ENCODE measurements around the gene CTNNAL1.
"Not testable (repeated sequence)": the region's sequence is repeated elsewhere in the genome, so short reads cannot be mapped to it uniquely, and the experiment has no call there.

CTNNAL1 gene

GRCh38 chr9:109012876-109013678 lies at the start of gene CTNNAL1:
Gene CTNNAL1 (minus strand): TSS chr9:109013499. CDS start chr9:109013442, 57 bp downstream.
- peak; percentile 68 to 72 for DNase-seq (ENCODE audit: low read depth in 2 of 2)

GRCh38 chr9:109062543-109062942 lies 49.2 kb upstream of the CTNNAL1 start:
- DNase-seq (ENCODE audit: low read depth in 2 of 2): no peak

GRCh38 chr9:109060191-109060590 lies 46.9 kb upstream of the CTNNAL1 start:
- no peak for DNase-seq (ENCODE audit: low read depth in 2 of 2)

DNA sequence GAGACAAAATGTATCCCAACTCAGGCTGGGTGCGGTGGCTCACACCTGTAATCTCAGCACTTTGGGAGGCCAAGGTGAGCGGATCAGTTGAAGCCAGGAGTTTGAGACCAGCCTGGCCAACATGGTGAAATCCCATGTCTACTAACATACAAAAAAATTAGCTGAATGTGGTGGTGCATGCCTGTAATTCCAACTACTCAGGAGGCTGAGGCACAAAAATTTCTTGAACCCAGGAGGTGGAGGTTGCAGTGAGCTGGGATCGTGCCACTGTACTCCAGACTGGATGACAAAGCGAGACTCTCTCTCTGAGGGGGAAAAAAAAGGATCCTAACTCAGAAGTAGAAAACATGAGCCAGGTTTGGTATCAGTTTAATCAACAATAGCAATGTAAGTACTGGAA lies 39.8 kb upstream of the CTNNAL1 start:
- DNase-seq (ENCODE audit: low read depth in 2 of 2): not testable (repeated sequence)

- DNase-seq (ENCODE audit: low read depth in 2 of 2): no peak
Observed at GRCh38 chr9:109052416-109052815, 39.1 kb upstream of the CTNNAL1 start.

DNA sequence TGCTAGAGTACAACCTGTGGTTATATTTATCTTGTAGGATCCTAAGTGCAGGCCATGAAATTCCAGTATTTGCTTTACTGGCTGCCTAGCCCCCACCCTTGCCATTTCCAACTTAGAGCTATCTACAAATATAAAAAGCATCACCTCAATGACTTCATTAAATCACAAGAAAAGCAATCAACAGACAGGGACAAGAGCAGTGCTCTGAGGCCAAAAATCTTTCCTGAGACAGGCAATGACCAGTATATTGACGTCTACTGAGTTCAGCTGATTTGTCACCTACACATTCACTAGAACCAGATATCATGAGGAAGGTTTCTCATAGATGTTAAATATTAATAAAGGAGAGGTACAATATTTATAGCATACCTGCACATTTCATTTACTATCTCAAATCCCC lies 38.4 kb upstream of the CTNNAL1 start:
- no peak for DNase-seq (ENCODE audit: low read depth in 2 of 2)

GRCh38 chr9:109050444-109050843 lies 37.1 kb upstream of the CTNNAL1 start:
- DNase-seq (ENCODE audit: low read depth in 2 of 2): no peak

DNA sequence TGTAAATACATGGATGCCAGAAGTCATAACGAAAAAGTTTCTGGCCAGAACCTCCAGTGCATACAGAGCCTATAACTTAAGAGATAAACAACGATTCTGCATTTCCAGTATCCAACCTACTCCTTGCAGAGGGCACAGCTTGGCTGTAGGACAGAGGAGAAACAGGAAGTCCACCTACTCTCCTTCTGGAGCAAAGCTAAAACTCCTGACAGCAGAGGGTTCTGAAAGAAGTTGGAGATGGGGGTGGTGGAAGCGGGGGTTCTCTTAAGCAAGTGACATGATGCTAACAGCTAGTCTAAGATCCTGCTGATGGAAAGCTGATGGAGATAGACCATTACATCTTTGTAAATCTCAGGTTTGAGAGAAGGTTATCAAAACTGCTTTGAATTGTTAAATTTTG lies 35.5 kb upstream of the CTNNAL1 start:
- DNase-seq (ENCODE audit: low read depth in 2 of 2): no peak

DNA sequence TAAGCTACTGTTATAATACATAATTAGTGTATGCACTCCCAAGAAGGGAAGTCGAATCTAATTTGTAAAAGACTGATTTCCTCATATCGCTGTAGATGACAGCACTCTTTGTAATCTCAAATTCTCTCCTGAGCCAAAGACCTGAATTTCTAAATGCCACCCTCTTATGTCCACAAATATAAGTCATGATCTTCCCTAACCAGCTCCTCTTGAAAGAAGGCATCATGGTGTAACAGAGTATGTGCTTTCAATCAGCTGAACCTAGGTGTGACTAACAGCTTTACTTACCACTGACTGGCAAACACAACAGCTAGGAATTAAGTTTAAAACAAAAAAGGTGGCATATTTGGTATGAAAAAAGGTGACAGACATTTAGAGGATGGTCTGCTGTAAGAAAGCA lies 34.0 kb upstream of the CTNNAL1 start:
- DNase-seq (ENCODE audit: low read depth in 2 of 2): no peak

GRCh38 chr9:109046346-109046745 lies 33.0 kb upstream of the CTNNAL1 start:
- DNase-seq (ENCODE audit: low read depth in 2 of 2): no peak

GRCh38 chr9:109043578-109043977 lies 30.3 kb upstream of the CTNNAL1 start:
- no peak for DNase-seq (ENCODE audit: low read depth in 2 of 2)

- no peak for DNase-seq (ENCODE audit: low read depth in 2 of 2)
Observed at GRCh38 chr9:109040571-109040970, 27.3 kb upstream of the CTNNAL1 start.

- DNase-seq (ENCODE audit: low read depth in 2 of 2): no peak
Observed at GRCh38 chr9:109039539-109039938, 26.2 kb upstream of the CTNNAL1 start.

DNA sequence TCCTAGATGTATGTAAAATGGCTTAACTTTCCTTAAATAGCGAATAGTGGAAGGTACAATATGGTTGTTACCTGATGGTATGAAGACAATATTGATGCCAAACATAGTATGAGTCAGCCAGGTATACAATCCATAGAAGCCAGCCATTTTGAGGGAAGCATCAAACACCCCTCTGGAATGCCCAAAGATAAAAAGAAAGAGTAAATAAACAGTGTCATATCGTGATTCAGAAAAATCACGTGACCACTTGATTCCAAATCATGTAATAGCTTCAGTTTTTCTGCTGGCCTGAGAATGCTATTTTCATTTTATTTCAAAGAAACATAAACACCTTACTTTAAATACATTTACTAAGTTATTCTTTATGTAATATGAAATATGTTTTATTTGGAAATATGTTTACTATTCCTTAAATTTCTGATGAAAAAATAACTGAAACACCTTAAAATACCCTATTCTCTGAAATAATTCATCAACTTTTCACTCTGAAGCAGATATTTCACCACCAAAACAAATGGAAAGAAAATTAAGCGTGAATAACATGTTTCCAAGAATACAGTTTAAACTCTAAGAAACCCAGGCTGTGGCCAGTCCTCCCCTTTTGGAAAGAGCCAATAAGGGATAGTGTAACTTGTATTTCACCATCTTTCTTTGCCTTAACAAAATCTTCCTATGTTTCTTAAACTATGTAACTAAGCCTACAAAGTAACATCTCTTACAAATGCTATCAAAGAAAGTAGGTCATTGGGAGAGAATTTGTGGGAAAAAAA lies 24.8 kb upstream of the CTNNAL1 start:
- no peak for DNase-seq (ENCODE audit: low read depth in 2 of 2)

DNA sequence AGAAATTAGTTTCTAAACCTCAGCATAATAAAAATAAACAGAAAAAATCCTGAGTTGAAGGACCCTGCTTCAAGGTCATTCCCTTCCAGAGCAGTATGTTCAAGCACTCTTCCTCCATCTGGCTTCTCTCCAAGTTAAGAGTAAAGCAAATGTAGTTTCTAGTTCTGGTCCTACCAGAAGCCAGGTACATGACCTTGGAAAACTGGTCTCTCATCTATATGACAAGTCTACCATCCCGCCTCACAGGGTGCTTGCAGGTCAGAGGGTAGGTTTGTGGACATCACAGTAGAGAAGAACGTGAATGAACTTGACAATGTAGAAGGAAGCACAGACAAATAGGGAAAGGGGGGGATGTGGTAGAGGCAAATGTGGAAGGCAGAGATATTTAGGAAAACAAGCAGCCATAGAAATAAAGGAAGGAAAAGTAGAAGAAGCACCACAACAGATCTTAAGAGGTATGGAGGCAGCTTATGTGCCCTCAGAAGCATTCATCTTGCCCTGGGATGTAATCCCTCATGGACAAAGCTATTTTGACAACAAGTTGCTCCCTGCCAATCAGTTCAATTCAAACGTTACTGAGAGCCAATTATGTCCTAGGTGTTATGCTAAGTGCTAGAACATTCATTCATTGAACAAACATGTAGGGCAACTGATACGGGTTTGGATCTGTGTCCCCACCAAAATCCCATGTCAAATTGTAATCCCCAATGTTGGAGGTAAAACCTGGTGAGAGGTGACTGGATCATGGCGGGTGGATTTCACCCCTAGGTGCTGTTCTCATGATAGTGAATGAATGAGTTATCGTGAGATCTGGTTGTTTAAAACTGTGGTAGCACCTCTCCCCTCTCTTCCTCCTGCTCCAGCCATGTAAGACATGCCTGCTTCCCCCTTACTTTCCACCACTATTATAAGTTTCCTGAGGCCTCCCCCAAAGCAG lies 23.7 kb upstream of the CTNNAL1 start:
- no peak for DNase-seq (ENCODE audit: low read depth in 2 of 2)

GRCh38 chr9:109035684-109036423 lies 22.6 kb upstream of the CTNNAL1 start:
- no peak for DNase-seq (ENCODE audit: low read depth in 2 of 2)

- DNase-seq (ENCODE audit: low read depth in 2 of 2): no peak
Observed at GRCh38 chr9:109033941-109034700, 20.8 kb upstream of the CTNNAL1 start.

GRCh38 chr9:109031241-109031640 lies 17.9 kb upstream of the CTNNAL1 start:
- no peak for DNase-seq (ENCODE audit: low read depth in 2 of 2)

DNA sequence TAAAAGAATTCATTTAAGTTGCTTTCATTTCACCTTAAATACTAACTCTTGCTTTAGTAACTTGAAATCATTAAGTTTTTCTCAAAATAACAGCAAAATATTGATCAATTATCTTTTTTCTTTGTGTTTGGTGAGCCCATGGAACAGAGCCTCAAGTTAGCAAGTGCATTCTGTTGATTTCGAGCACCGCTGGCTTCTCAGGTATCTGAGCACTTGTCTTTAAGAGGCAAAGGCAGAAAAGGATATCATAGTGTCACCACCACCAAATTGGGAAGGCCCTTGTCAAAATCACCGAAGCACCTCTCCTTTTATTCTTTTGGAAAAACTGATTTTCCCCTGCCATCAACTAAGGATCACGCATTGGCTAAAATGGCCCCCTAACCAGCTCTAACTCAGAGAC lies 17.1 kb upstream of the CTNNAL1 start:
- DNase-seq (ENCODE audit: low read depth in 2 of 2): no peak

DNA sequence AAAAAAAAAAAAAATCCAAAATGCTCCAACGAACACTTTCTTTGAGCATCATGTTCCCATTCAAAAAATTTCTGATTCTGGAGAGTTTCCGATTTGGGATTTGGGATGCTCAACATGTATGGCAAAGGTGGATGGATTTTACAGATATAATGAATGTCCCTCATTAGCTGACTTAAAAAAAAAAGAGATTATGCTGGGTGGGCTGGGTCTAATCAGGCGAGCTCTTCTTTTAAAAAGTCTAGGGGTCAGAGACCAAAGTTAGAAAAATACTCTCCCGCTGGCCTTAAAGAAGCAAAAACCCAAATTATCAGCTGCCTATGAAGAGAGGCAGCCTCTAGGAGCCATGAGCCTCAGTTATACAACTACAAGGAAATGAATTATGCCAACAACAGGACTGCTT lies 15.2 kb upstream of the CTNNAL1 start:
- DNase-seq (ENCODE audit: low read depth in 2 of 2): no peak

DNA sequence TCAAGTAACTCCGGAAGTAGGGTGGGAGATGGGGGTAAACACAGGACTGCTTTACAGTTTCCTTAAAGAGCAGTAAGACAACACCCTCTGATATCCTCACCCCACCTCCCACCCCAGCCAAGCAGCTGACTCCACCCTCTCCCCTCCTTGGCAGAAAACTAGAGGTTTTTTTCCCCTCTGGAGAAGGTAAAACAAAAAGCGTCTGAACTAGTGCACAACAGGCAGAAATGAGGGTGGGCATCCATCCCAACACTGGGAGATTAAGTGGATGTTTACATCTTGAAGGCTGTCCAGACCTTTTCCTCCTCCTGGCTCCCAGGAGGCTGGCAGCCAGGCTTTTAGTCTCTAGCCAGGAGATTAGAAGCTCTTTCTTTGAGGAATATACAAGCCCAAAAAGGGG lies 13.9 kb upstream of the CTNNAL1 start:
- DNase-seq (ENCODE audit: low read depth in 2 of 2): no peak

All from activated CD8-positive, alpha-beta memory T cell treated with anti-CD3 and anti-CD28 coated beads for 4 hours (primary cell).